IPS-18a (cell line): ENCODE results near the gene IPCEF1.

Experiments
- H3K27ac ChIP-seq: one replicate; pipeline ENCODE4 v1.5.1; 2013; ENCODE audit warnings: low read length
- H3K27me3 ChIP-seq: one replicate; pipeline ENCODE4 v1.6.1; 2013; ENCODE audit warnings: mild to moderate bottlenecking, low read length; ENCODE audit not compliant: control insufficient read depth, insufficient read depth
- H3K36me3 ChIP-seq: one replicate; pipeline ENCODE4 v1.6.1; 2013; ENCODE audit warnings: low read depth, low read length; ENCODE audit not compliant: control insufficient read depth
- H3K4me1 ChIP-seq: one replicate; pipeline ENCODE4 v1.6.1; 2013; ENCODE audit warnings: low read depth, low read length; ENCODE audit not compliant: control insufficient read depth
- H3K4me3 ChIP-seq: one replicate; pipeline ENCODE4 v1.5.1; 2013; ENCODE audit warnings: low read length
- H3K9ac ChIP-seq: one replicate; pipeline ENCODE4 v1.6.1; 2013; ENCODE audit warnings: mild to moderate bottlenecking, low read length, moderate library complexity
- H3K9me3 ChIP-seq: one replicate; pipeline ENCODE4 v1.6.1; 2013; ENCODE audit warnings: low read depth, low read length; ENCODE audit not compliant: control insufficient read depth

The IPCEF1 gene

DNA sequence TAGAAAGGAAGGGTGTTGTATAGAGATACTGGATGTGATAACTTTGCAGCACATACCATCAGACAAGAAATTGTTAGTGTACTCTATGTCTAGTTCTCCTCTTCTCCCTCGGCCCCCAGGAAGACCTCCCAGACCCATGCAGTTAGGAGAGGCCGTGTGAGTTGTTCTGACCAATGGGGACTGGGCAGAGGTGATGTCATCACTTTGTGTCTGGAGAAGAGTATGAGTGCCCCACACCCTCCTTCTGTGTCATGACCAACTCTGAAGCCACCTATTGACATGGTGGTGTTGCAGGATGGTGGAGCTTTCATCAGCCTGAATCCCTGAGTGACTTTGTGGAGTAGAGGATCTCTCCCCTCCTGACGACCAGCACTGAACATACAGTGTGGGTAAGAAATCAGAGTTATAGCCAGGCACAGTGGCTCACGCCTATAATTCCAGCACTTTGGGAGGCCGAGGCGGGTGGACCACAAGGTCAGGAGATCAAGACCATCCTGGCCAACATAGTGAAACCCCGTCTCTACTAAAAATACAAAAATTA lies 72.2 kb downstream of the IPCEF1 start:
- Histone ChIP-seq H3K4me3 (no peak overlapping the region), H3K4me1 (no peaks in the 10 kb centered on the region), H3K27me3 (no peaks in the 10 kb centered on the region), H3K27ac (no peak overlapping the region), H3K36me3 (no peaks in the 10 kb centered on the region), H3K9ac (no peak overlapping the region), H3K9me3 (no peaks in the 10 kb centered on the region)

DNA sequence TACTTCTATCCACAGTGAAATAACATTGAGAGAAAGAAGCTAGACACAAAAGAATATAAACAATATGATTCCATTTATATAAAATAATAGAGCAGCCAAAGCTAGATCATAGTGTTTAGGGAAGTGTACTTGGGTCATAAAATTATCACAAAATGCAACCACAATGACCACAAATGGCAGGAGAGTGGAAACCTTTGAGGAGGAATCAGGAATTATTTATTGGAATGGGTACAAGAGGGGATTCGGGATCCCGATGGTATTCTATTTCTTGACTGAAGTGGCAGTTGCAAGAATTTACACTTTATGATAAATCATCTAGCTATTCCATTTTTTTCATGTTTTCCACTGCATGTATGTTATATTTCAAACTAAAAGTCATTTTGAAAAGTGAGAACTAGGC lies 76.1 kb downstream of the IPCEF1 start:
- Histone ChIP-seq H3K9me3 (no peaks in the 10 kb centered on the region), H3K4me1 (no peaks in the 10 kb centered on the region), H3K4me3 (no peak overlapping the region), H3K36me3 (no peaks in the 10 kb centered on the region), H3K27me3 (no peaks in the 10 kb centered on the region), H3K27ac (no peak overlapping the region), H3K9ac (no peak overlapping the region)

- Histone ChIP-seq H3K9ac (no peak overlapping the region), H3K27ac (no peak overlapping the region), H3K4me1 (no peaks in the 10 kb centered on the region), H3K4me3 (no peak overlapping the region), H3K36me3 (no peaks in the 10 kb centered on the region), H3K27me3 (no peaks in the 10 kb centered on the region), H3K9me3 (no peaks in the 10 kb centered on the region)
Measured at GRCh38 chr6:154277629-154278017, 79.0 kb downstream of the IPCEF1 start.

DNA sequence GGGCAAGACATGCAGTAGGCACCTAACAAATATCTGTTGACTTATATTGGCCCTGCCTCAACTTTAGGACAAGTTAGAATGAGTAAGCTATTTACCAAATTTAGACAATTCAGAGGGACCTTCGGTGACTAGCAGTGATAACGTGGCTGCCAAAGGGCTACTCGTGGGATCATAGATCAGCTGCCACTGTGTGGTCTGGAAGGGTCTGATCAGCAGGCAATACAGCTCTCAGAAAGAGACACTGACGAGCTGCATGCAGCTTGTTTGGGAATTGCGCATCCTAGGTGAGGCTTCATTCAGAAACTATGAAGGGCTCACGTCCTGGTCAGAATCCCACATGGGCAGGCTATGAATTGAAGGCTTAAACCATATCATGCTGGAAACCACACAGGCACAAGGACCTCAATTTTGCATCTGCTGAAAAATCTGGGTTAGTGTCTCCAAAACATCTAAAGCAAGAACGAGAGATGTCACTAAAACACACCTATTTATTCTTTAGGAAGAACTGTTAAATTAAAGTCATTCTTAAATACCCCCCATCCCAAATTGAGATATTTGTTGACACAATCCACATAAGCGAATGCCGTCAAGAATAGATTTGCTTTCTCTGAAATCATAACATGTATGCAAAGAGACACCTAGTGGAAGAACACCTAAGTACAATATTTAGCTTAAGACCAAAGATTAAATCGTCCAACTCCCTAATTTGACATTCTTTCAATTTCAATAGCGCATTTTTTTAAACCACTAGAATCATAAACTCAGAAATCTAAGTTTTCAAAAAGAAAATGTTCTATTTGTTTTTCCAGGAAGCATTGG lies 79.6 kb downstream of the IPCEF1 start:
- H3K9me3 ChIP-seq = no peaks in the 10 kb centered on the region
- no peak overlapping the region for H3K9ac ChIP-seq
- no peaks in the 10 kb centered on the region for H3K36me3 ChIP-seq
- no peak overlapping the region for H3K4me3 ChIP-seq
- no peak overlapping the region for H3K27ac ChIP-seq
- H3K27me3 ChIP-seq = no peaks in the 10 kb centered on the region
- H3K4me1 ChIP-seq = no peaks in the 10 kb centered on the region

- no peak overlapping the region for H3K4me3 ChIP-seq
- no peaks in the 10 kb centered on the region for H3K27me3 ChIP-seq
- H3K27ac ChIP-seq = no peak overlapping the region
- H3K36me3 ChIP-seq = no peaks in the 10 kb centered on the region
- H3K9me3 ChIP-seq = no peaks in the 10 kb centered on the region
- H3K4me1 ChIP-seq = no peaks in the 10 kb centered on the region
- H3K9ac ChIP-seq = no peak overlapping the region
Measured at GRCh38 chr6:154274168-154274567, 82.4 kb downstream of the IPCEF1 start.

GRCh38 chr6:154268486-154268885 lies 88.1 kb downstream of the IPCEF1 start:
- no peak overlapping the region for H3K27ac ChIP-seq
- no peaks in the 10 kb centered on the region for H3K27me3 ChIP-seq
- H3K9me3 ChIP-seq = no peaks in the 10 kb centered on the region
- H3K9ac ChIP-seq = no peak overlapping the region
- H3K4me3 ChIP-seq = no peak overlapping the region
- H3K36me3 ChIP-seq = no peaks in the 10 kb centered on the region
- H3K4me1 ChIP-seq = no peaks in the 10 kb centered on the region

GRCh38 chr6:154267508-154268106 lies 89.0 kb downstream of the IPCEF1 start:
- no peak overlapping the region for H3K4me3 ChIP-seq
- H3K27ac ChIP-seq = no peak overlapping the region
- no peaks in the 10 kb centered on the region for H3K27me3 ChIP-seq

DNA sequence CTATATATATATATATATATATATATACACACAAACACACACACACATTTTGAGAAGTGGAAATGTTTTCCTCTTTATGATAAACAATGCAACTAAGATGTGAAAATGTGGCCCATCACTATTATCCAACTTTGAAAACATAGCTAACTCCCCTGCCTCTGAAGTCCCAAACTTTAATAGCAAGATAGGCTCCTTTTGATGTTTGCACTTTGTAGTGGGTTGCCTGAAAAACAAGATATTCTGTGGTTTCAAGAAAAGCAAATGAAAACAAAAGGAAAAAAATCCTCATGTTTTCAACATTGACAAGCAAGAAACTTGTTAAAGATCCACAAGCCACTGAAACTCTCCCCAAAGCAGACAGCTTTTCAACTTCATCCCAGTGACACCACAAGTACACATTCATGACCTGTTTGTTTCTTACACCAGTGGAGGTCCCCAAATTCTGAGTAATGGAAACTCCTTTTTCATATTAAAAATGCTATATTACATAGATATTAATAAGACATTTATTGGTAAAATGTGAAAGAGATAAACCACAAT lies 90.0 kb downstream of the IPCEF1 start:
- H3K4me1 ChIP-seq = no peaks in the 10 kb centered on the region
- H3K27ac ChIP-seq = no peak overlapping the region
- H3K9ac ChIP-seq = no peak overlapping the region
- no peaks in the 10 kb centered on the region for H3K36me3 ChIP-seq
- no peaks in the 10 kb centered on the region for H3K27me3 ChIP-seq
- H3K9me3 ChIP-seq = no peaks in the 10 kb centered on the region
- no peak overlapping the region for H3K4me3 ChIP-seq

More at GRCh38 chr6:154267508-154268106, 89.0 kb downstream of the IPCEF1 start:
- no peaks in the 10 kb centered on the region for H3K36me3 ChIP-seq
- H3K4me1 ChIP-seq = no peaks in the 10 kb centered on the region
- no peaks in the 10 kb centered on the region for H3K9me3 ChIP-seq
- no peak overlapping the region for H3K9ac ChIP-seq

- no peaks in the 10 kb centered on the region for H3K4me1 ChIP-seq
- no peaks in the 10 kb centered on the region for H3K36me3 ChIP-seq
- no peaks in the 10 kb centered on the region for H3K27me3 ChIP-seq
- H3K4me3 ChIP-seq = no peak overlapping the region
- H3K27ac ChIP-seq = no peak overlapping the region
- H3K9ac ChIP-seq = no peak overlapping the region
- H3K9me3 ChIP-seq = no peaks in the 10 kb centered on the region
Measured at GRCh38 chr6:154261688-154262397, 94.8 kb downstream of the IPCEF1 start.

DNA sequence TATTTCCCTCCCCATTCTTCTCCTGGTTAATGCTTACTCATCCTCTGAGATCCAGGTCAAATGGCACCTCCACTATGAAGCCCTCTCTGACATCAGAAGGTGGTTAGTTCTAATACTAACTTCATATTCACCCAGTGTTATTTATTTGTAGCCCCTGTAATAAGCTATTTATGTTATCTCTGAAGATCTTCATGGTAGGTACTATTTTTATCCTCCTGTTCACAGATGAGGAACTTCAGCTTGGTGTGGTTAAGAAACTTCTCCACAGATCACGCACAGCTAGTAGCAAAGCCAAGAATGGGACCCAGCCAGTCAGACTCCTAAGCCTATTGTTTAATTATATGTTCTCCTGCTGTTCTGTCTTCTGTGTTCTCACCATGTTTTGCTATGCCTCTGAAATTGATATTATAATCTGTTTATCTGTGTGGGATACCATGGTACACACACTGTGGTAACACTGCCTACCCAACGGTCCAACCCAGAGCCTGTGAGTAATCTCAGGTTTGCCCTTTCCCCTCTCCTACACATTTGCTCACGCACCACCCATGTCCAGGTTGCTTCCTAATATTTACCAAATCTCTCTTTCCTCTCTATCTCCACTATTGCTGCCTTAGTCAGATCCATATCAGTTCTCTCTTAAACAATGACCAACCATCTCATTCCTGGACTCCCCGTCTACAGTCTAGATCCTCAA lies 98.4 kb downstream of the IPCEF1 start:
- Histone ChIP-seq H3K4me1 (no peaks in the 10 kb centered on the region), H3K27ac (no peak overlapping the region), H3K36me3 (no peaks in the 10 kb centered on the region), H3K4me3 (no peak overlapping the region), H3K9me3 (no peaks in the 10 kb centered on the region), H3K9ac (no peak overlapping the region), H3K27me3 (no peaks in the 10 kb centered on the region)

- Histone ChIP-seq H3K36me3 (no peaks in the 10 kb centered on the region), H3K4me1 (no peaks in the 10 kb centered on the region), H3K4me3 (no peak overlapping the region), H3K27ac (no peak overlapping the region), H3K27me3 (no peaks in the 10 kb centered on the region), H3K9ac (no peak overlapping the region), H3K9me3 (no peaks in the 10 kb centered on the region)
Measured at GRCh38 chr6:154257067-154257466, 99.5 kb downstream of the IPCEF1 start.
